ENCODE results near the gene RPL6. TPM values are rescaled to one million over a fixed set of nuclear protein-coding genes. Genes with fewer than 3 reads are reported as not detected.

RPL6 gene
- total and polyA plus RNA-seq, 9 of the 15 experiments (the other 6 are each of a cell fraction or from before 2014, with no cell fraction given): 1,519 to 3,103 (median 2,396) TPM

DNA sequence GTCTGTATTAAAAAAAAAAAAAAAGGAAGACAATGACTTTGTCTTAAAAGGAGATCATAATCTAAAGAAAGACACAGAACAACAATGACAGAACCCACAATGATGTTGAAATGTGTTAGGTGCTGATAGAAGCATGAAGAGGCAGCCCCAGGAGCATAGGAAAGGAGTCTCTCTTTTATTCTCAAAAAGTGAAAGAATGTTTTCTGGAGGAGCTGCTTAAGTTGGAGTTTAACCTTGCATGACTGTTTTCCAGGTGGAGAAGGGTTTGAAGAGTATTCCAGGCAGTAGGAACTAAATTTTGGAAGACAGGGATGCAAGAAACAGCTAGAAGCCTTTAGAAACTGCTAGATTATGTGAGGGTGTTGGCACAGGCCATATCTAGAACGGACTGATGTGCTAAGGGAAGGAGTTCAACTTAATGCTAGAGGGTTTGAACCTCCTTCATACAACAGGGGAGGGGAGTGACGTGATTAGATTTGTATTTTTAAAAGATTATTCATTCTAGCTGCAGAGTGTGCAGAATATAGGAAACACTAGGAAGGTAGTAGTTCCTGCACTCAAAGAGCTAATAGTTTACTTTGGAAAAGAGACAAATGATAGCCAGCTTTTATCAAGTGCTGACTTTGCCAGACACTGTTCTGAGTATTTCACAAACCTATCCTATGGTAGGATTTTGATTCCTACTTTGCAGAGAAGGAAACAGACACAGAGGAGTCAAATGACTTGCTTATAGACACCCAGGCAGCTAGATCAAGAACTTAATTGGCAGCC is 4.6 kb upstream of the RPL6 start (continued):
- TF ChIP-seq HNRNPK (IDR thresholded peaks at IDR 0.05; ENCODE audit: low read depth, low read length, poor library complexity, severe bottlenecking): no peak
- TF ChIP-seq ZNF146 (CRISPR knock-in tag; IDR thresholded peaks at IDR 0.05; ENCODE audit: unreplicated experiment): no peak
- no peak for TF ChIP-seq PBX2 (CRISPR knock-in tag; IDR thresholded peaks at IDR 0.05; ENCODE audit: low read depth)
- TF ChIP-seq PBX2 (tag; conservative IDR thresholded peaks at IDR 0.05; ENCODE audit: low read depth): peak; percentile 62
- TF ChIP-seq LCOR (CRISPR knock-in tag; IDR thresholded peaks at IDR 0.05): no peak
- no peak for TF ChIP-seq JUNB (CRISPR knock-in tag; conservative IDR thresholded peaks at IDR 0.05)
- TF ChIP-seq TCF3 (CRISPR knock-in tag; IDR thresholded peaks at IDR 0.05): peak; percentile 56
- no peak for TF ChIP-seq ZFP36 (IDR thresholded peaks at IDR 0.05; ENCODE audit: low read depth, low read length, partially characterized antibody)
- TF ChIP-seq HNRNPH1 (optimal IDR thresholded peaks at IDR 0.05; ENCODE audit: low read depth, low read length): no peak
- TF ChIP-seq, protein P1, sequence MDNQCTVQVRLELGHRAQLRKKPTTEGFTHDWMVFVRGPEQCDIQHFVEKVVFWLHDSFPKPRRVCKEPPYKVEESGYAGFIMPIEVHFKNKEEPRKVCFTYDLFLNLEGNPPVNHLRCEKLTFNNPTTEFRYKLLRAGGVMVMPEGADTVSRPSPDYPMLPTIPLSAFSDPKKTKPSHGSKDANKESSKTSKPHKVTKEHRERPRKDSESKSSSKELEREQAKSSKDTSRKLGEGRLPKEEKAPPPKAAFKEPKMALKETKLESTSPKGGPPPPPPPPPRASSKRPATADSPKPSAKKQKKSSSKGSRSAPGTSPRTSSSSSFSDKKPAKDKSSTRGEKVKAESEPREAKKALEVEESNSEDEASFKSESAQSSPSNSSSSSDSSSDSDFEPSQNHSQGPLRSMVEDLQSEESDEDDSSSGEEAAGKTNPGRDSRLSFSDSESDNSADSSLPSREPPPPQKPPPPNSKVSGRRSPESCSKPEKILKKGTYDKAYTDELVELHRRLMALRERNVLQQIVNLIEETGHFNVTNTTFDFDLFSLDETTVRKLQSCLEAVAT (IDR thresholded peaks at IDR 0.05): 0 out of 4 replicates have a peak, but pooled peaks of 1 of the 2 experiments have one; percentile 17
- peak; percentile 43 for TF ChIP-seq NFE2 (IDR thresholded peaks at IDR 0.05; ENCODE audit: low read depth)
- no peak for TF ChIP-seq HOXB6 (CRISPR knock-in tag; IDR thresholded peaks at IDR 0.05; ENCODE audit: borderline replicate concordance)
- no peak for TF ChIP-seq ZNF79 (CRISPR knock-in tag; IDR thresholded peaks at IDR 0.05; ENCODE audit: low read depth)
- peak; percentile 99 for TF ChIP-seq SOX6 (IDR thresholded peaks at IDR 0.05)
- peak in 1 of 2 experiments; percentile 43; a peak in 1 of 4 replicates for TF ChIP-seq ZNF639 (CRISPR knock-in tag; conservative IDR thresholded peaks at IDR 0.05 in 1 of 2, IDR thresholded peaks at IDR 0.05 in 1 of 2)
- TF ChIP-seq, protein P2, sequence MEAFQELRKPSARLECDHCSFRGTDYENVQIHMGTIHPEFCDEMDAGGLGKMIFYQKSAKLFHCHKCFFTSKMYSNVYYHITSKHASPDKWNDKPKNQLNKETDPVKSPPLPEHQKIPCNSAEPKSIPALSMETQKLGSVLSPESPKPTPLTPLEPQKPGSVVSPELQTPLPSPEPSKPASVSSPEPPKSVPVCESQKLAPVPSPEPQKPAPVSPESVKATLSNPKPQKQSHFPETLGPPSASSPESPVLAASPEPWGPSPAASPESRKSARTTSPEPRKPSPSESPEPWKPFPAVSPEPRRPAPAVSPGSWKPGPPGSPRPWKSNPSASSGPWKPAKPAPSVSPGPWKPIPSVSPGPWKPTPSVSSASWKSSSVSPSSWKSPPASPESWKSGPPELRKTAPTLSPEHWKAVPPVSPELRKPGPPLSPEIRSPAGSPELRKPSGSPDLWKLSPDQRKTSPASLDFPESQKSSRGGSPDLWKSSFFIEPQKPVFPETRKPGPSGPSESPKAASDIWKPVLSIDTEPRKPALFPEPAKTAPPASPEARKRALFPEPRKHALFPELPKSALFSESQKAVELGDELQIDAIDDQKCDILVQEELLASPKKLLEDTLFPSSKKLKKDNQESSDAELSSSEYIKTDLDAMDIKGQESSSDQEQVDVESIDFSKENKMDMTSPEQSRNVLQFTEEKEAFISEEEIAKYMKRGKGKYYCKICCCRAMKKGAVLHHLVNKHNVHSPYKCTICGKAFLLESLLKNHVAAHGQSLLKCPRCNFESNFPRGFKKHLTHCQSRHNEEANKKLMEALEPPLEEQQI (IDR thresholded peaks at IDR 0.05): 0 out of 2 replicates have a peak, but pooled peaks have one; percentile 12
- TF ChIP-seq, protein P3, sequence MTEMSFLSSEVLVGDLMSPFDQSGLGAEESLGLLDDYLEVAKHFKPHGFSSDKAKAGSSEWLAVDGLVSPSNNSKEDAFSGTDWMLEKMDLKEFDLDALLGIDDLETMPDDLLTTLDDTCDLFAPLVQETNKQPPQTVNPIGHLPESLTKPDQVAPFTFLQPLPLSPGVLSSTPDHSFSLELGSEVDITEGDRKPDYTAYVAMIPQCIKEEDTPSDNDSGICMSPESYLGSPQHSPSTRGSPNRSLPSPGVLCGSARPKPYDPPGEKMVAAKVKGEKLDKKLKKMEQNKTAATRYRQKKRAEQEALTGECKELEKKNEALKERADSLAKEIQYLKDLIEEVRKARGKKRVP (CRISPR knock-in tag; IDR thresholded peaks at IDR 0.05): 0 out of 2 replicates have a peak, but pooled peaks have one; percentile 26
- peak; percentile 88 for TF ChIP-seq CEBPB (tag; IDR thresholded peaks at IDR 0.05)

All from K562 (cell line).